NCI-H2227 (cell line): Measurements from ENCODE around the gene TMEM244.
"Not testable (repeated sequence)": the region's sequence is repeated elsewhere in the genome, so short reads cannot be mapped to it uniquely, and the experiment has no call there.

ENCODE experiments used
- DNase-seq: peaks from one replicate; lab custom pipeline; 2025; ENCODE audit not compliant: unreplicated experiment; lab: John Stamatoyannopoulos, UW

The TMEM244 gene, protein sequence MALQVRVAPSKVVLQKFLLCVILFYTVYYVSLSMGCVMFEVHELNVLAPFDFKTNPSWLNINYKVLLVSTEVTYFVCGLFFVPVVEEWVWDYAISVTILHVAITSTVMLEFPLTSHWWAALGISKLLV

DNA sequence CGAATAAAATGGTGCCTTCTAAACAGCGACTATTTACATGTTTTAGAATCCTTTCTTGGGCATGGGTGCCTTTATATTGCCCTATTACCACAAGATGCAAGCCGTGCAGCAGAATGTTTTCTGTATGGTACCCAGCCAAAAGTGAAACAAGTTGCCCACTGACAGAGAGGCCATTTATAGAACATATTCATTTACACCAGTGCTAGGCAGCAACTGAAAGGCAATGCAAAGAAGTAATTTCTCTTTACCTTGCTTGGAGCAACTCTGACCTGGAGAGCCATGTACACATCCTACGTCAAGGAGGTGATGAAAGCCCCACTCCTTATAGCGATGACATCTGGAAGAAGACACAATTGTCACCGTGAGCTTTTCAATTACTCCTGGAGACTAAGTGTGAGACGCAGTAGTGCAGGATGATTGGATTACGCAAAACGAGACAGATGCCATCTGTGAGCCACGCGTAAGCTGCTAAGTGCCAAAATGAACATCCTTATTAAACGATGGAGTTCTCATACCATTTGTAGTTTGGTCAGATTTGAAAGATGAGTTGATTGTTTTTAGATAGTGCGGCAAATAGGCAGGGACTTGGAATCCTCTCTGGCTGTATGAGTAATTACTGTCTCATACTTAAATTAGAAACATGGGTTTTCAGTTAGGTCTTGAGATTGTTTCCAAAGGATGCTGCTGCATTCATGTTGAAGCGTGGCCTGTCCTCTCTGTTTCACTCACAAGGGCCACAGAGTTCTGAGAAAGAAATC, at the start of gene TMEM244:
TMEM244 (minus strand) TSS at position 408 of the 758 bp plus-strand sequence; CDS start at position 281, 127 bp downstream.
- no peak for DNase-seq

GRCh38 chr6:129908858-129909257, 47.7 kb upstream of the TMEM244 start:
- DNase-seq: no peak

DNA sequence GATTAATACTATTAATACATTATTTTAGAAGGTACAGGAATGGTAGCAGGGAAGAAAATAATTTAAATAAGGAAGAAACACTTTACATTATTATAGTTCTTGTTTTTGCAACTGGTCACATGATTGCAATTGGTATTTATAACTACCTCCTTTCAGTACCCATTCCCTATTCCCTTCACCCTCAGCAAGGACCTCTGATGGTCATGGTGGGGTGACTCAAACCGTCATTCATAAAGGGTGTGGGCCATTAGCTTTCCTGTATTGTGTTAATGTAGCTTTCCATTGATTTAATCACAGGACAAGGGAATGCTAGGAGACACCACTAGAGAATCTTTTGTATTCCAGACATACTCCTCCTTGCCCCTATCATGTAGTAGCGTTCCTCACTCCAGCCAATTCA, 47.2 kb upstream of the TMEM244 start:
- DNase-seq: no peak

GRCh38 chr6:129906515-129907077, 45.5 kb upstream of the TMEM244 start:
- DNase-seq: no peak

DNA sequence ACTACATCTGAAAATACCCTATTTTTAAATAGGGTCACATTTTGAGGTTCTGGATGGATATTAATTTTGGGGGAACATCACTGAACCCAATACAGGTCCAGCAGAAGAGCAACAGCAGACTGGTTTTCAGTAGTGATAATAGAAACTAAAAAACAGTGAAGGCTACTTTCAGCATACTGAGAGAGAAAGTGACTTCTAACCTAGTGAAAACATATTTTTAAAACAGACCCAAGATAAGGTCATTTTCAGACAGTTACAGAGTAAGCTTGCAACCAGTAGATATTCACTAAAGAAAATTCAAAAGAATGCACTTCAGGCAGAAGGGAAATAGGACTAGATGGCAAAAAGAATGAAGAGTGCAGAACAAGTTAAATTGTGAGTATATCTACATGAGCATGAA, 42.0 kb upstream of the TMEM244 start:
- DNase-seq: no peak

DNA sequence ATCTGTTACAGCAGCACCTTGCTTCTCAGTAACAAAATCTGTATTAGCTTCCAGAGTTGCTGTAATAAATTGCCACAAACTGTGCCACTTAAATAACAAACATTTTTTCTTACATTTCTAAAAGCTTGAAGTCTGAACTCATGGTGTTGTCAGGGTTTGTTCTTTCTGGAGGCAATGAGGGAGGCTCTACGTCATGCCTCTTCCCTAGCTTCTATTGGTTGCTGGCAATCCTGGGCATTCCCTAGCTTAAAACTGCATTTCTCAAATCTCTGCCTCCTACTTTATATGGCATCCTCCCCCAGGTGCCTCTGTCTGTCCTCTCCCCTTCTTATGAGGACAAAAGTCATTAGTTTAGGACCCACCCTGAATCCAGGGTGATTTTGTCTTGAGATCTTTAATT, 41.6 kb upstream of the TMEM244 start:
- DNase-seq: no peak

DNA sequence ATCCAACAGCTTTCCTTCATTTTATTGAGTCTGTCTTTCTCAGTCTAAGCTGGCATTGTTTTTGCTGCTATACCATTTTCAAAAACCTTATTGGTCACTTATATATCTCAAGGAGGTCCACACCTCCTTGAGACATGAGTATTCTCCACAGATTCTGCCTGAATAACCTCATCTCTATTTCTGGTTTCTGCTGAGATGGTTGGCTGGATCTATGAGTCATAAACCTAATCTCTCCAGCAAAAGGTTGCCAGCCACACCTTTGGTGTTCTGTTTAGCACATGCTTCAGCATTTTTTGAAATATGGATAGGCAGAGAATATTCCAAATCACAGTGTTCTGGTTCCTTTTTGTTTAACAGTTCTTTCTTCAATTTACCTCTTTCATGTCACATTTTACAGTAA, 40.8 kb upstream of the TMEM244 start:
- no peak for DNase-seq

DNA sequence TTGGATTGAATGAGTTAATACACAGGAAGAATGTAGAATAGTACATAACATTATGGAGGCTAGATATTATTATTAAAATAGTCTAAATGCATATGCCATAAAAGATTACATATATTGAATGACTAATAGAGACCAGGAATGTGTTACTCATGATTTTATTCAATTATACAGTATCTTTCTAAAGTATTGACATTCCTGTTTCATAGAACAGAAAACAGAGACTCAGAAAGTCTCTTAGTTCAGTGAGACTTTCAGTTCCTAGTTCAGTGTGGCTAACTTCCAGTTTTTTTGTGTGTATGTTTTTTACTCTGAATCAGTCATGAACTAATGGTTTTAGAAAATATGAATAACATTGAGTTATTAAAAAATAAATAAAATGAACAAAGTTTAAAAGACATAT, 34.6 kb upstream of the TMEM244 start:
- DNase-seq: no peak

GRCh38 chr6:129894921-129895320, 33.8 kb upstream of the TMEM244 start:
- no peak for DNase-seq

GRCh38 chr6:129893640-129894039, 32.5 kb upstream of the TMEM244 start:
- no peak for DNase-seq

DNA sequence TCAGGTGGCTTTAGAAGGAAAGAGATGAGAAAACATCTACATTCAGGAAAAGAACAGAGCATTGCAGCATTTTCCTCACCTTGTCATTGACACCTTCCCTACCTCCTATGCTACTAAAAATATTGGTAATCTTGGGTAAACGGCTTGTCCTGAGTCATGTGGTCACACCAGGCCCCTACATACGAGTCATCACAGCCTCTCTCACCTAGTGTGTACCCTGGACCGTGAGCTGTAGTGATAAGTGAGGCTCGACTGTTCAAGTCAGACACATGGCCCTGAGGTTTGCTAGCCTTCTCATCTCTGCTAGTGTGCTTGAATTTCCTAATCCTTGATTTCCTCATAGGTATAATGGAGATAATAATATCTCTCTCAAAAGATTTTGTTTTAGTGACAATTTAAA, 29.6 kb upstream of the TMEM244 start:
- no peak for DNase-seq

DNA sequence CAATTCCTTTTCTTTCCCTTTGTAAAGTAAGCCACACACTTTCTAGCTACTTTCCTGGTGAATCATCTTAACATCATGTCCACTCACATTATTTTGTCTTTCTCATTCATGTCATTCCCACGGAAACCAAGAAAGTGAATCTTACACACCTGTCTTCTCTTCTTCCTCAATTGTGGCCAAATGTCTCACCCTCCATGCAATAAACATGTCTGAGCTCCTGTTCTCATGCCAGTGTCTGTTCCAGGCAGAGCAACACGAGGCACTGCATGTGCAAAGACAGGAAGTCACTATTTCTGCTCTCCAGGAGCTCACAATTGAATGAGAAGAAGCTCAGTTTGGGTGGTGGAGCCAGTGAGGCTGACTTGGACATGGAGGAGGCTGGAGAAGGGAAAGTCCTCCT, 29.0 kb upstream of the TMEM244 start:
- no peak for DNase-seq

DNA sequence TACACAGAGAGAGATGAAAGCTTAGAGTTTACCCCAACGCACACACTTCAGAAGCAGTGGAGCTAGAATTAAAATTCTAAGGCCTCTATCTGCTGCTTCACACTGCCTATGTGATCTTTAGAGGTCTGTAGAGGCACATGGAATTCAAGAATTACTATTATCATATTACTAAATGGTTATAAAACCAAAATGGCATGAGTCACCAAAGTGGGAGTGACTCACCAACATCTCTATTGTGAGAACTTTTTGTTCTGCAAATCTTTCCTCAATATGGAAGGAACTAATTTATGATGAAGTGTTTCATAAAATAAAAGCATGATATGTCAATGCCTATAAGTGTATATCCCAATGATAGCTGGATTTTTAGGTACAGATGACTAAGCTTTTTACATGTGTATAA, 28.5 kb upstream of the TMEM244 start:
- no peak for DNase-seq

DNA sequence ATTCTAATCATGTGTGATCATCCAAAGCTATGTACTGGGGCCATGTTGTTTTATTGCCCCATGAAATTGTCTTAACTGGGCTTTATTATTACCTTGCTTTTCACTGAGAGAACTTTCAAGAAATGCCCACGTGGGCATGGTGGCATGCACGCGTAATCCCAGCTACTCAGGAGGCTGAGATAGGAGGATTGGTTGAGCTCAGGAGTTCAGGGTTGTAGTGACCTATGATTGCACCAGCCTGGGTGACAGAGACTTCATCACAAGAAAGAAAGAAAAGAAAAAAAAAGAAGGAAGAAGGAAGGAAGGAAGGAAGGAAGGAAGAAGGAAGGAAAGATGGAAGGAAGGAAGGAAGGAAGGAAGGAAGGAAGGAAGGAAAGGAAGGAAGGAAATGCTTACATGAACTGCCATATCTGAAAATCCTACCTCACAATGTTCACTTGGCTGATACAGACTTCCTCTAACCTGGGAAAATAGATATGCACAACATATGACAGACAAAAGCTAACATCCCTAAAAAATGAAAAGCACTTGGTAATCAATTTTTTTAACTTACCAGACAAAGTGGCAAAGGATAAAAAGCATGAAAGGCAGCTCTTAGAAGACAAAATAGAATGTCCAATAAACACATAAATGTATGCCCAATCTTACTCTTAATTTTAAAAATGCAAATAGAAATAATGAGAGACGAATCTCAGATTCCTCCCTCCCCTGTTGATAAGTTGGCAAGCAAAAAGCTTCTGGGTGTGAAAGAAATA, 25.5 kb upstream of the TMEM244 start:
- DNase-seq: no peak

DNA sequence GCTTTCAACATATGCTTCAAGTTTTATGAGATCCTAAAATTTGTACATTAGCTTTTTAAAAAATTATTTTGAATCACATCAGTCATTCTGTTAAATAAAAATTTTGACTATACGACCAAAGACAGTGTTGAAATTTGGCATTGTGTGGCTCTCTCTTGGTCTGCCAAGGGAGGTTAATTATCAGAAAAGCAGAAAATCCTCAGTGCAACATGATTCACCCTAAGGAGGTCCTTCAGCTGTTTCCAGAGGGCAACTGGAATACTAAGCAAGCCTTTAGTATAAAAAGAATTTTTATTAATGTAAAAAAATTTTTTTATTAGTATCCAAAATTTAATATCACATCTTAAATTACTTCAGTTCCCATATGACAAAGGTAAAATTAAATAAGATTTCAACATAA, 23.1 kb upstream of the TMEM244 start:
- no peak for DNase-seq

- no peak for DNase-seq
Measured at GRCh38 chr6:129882510-129883023, 21.5 kb upstream of the TMEM244 start.

- not testable (repeated sequence) for DNase-seq
Measured at GRCh38 chr6:129877894-129878293, 16.8 kb upstream of the TMEM244 start.

GRCh38 chr6:129875610-129876520, 14.8 kb upstream of the TMEM244 start:
- no peak for DNase-seq

DNA sequence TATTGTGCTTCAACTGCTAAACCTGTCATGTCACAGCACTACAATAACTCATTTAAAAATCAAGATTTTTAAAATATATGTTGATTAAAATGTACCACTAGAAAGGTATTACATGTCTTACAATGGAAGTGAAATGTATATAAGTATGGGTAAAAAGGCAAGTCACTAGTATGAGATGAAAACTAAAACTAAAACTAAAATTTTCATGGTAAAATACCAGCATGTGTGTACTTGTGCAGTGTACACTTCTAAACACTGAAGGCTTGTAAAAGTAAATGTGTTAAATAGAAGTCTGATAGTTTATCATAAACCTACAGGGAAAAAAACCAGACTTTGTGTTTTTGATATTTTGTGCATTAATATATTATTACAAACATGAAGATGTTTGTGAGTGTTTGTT, 13.7 kb upstream of the TMEM244 start:
- no peak for DNase-seq

- no peak for DNase-seq
Measured at GRCh38 chr6:129872586-129872985, 11.5 kb upstream of the TMEM244 start.

DNA sequence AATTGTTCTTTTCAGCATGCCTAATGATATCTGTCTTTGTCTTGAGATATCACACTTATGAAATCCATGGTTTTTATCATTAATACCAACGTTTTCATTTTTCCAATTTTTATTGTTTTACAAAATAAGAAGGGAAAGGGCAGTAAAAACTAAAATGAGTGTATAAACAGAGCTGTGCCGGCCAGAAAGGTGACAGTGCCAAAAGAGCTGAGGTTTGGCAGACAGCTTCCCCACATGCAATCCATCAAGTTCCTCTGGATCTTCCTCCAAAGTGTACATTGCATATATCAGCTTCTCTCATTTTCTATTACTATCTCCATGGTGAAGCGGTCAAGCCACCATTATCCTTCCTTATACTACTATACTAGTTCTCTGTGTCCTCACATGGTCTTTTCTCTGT, 10.1 kb upstream of the TMEM244 start:
- DNase-seq: no peak
